ENCODE data around the gene ZNF385B. TPM values are rescaled to one million over a fixed set of nuclear protein-coding genes. Genes with fewer than 3 reads are reported as not detected.

ZNF385B gene
- total RNA-seq, 4 donors from 2014 or later: 1.6 to 7.4 (median 3.9) TPM; not detected in 1

- DNase-seq: no peak
- Histone ChIP-seq H3K4me1 (no peaks in the 10 kb centered on the region), H3K36me3 (no peaks in the 10 kb centered on the region), H3K9me3 (no peaks in the 10 kb centered on the region), H3K27ac (no peak overlapping the region), H3K27me3 (no peaks in the 10 kb centered on the region), H3K4me3 (no peak overlapping the region)
- no peak for TF ChIP-seq POLR2A (IDR thresholded peaks at IDR 0.05)
- no peak for TF ChIP-seq CTCF (IDR thresholded peaks at IDR 0.05)
These were observed 350.2 kb downstream of the ZNF385B start for GRCh38 chr2:179511105-179511789.

DNA sequence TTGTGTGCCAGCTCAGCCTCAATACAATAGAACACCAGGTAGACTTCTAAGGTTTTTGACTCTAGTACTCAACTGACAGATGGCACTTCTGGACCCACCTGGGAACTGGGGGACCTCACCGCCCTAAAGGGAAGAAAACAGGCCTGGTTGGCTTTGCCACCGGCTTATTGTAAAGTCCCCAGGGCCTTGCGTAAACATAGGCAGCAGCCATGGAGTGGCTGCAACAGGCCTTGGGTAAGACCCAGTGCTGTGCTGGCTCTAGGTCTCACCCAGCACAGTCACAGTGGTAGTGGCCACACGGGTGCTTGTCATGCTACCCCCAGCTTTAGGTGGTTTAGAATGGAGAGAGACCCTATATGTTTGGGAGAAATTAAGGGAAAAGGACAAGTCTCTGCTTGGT lies 366.1 kb downstream of the ZNF385B start:
- Histone ChIP-seq H3K27me3 (no peaks in the 10 kb centered on the region), H3K4me1 (no peaks in the 10 kb centered on the region), H3K9me3 (no peaks in the 10 kb centered on the region), H3K27ac (no peak overlapping the region), H3K4me3 (no peak overlapping the region), H3K36me3 (no peaks in the 10 kb centered on the region)
- no peak for DNase-seq
- TF ChIP-seq CTCF (IDR thresholded peaks at IDR 0.05) (no peak), POLR2A (IDR thresholded peaks at IDR 0.05) (no peak)

DNA sequence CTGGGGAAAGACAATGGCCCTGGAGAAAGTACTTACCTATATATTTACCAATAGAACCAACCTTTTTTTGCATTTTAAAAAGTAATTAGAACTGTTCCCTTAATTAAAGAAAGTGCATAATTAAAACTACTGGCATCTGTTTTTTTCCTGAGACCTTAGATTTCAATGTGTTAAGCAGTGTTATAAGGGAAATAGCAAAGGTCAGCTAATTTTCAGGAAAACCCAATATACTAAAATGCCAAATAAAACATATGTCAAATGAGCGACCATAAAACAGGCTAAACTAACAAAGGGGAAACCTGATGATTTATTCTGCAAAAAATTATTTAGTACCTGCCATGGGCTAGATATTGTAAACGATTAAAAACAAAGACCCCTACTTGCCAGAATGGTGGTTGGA lies 372.8 kb downstream of the ZNF385B start:
- no peak overlapping the region for H3K27ac ChIP-seq
- no peaks in the 10 kb centered on the region for H3K4me1 ChIP-seq
- TF ChIP-seq CTCF (IDR thresholded peaks at IDR 0.05): no peak
- TF ChIP-seq POLR2A (IDR thresholded peaks at IDR 0.05): no peak
- DNase-seq: no peak
- H3K4me3 ChIP-seq: no peak overlapping the region
- H3K9me3 ChIP-seq: no peaks in the 10 kb centered on the region
- H3K36me3 ChIP-seq: no peaks in the 10 kb centered on the region
- no peaks in the 10 kb centered on the region for H3K27me3 ChIP-seq

DNA sequence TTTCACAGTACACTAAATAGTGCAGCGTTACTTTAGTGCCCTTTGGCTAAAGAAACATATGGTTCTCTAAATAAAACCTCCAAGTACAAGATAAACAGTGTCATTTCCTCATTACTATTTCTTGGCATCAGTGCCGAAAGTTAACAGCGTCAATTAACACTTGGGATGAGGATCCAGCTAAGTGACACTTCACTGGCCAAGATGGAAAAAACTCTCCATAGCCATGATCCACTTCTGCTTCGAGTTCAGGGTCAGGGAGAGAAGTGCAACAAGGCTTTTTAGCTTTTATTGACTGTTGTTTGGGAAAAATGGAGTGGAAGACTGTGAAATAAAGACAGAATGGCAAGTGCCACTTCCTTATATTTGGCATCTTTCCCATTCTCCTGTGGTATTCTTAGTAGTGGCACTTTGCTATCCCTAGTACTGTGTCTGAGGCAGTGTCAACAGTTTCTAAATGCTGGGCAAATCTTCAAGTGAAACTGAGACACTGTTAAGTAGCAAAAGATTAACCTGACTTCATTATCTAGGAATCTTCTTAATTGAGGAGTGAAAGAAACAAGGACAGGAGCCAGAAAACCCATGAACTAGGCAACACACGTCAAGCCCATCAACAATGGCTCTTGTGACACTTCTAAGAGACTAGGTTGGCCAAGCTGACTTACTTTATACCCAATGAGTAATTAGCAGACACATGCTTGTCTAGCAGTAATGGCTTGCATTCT lies 374.2 kb downstream of the ZNF385B start:
- Histone ChIP-seq H3K9me3 (no peaks in the 10 kb centered on the region), H3K4me1 (no peaks in the 10 kb centered on the region), H3K27ac (peak overlapping the region in 1 of 4 donors; percentile 56), H3K4me3 (no peak overlapping the region), H3K27me3 (no peaks in the 10 kb centered on the region), H3K36me3 (no peaks in the 10 kb centered on the region)
- no peak for DNase-seq
- TF ChIP-seq POLR2A (IDR thresholded peaks at IDR 0.05) (no peak), CTCF (IDR thresholded peaks at IDR 0.05) (no peak)

DNA sequence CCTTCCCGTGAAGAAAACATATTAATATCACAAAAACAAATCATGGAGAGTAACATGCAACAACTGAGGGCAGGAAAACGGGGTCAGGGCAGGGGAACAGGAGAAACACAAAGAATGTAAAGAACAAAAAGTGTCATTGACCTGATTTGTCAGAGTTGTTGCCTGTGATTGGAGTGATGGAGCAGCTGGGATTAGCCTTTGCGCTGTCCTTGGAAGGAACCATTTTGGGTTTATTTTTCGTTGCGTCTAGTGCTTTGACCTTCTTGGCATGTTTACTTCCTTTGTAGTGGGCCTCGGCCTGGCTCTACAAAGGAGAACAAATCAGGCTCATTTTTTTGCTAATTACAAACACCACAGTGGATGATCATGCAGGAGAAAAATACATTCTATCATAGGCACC lies 378.3 kb downstream of the ZNF385B start:
- no peaks in the 10 kb centered on the region for H3K36me3 ChIP-seq
- no peaks in the 10 kb centered on the region for H3K27me3 ChIP-seq
- no peak overlapping the region for H3K4me3 ChIP-seq
- H3K9me3 ChIP-seq: no peaks in the 10 kb centered on the region
- no peaks in the 10 kb centered on the region for H3K4me1 ChIP-seq
- no peak for DNase-seq
- no peak for TF ChIP-seq POLR2A (IDR thresholded peaks at IDR 0.05)
- TF ChIP-seq CTCF (IDR thresholded peaks at IDR 0.05): no peak
- H3K27ac ChIP-seq: no peak overlapping the region

Data from Peyer's patch (tissue), 4 donors.